ENCODE measurements around the gene ATAD1.

GRCh38 chr10:87712913-87713616, 105.0 kb downstream of the ATAD1 start:
- no peak for TF ChIP-seq CTCF (IDR thresholded peaks at IDR 0.05)
- no peak for TF ChIP-seq EZH2 (IDR thresholded peaks at IDR 0.05)
- no peak for TF ChIP-seq EZH2phosphoT487 (IDR thresholded peaks at IDR 0.05)
